Measurements from ENCODE around the gene TRIM50.

DNA sequence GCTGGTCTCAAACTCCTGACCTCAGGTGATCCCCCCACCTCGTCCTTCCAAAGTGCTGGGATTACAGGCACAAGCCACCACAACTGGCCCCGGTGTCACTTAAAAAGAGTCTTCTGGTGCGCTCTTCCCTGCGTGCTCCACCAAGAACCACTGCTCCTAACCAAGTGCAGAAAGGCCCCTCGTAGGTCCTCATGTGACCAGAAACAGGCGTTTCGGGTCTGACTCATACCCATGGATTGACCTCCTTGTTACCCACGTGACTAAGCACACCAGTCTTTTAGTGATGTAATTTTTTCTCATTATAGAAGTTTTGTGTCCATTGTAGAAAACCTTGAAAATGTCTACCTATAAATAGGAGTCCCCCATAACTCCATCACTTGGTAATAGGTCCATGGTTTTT is 14.0 kb upstream of the TRIM50 start:
- TF ChIP-seq, protein P1, sequence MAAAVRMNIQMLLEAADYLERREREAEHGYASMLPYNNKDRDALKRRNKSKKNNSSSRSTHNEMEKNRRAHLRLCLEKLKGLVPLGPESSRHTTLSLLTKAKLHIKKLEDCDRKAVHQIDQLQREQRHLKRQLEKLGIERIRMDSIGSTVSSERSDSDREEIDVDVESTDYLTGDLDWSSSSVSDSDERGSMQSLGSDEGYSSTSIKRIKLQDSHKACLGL (CRISPR knock-in tag; IDR thresholded peaks at IDR 0.05) = no peak
- no peak for TF ChIP-seq ZNF883 (CRISPR knock-in tag; IDR thresholded peaks at IDR 0.05; ENCODE audit: not compliant biosample characterization)
- no peak for TF ChIP-seq ZFP36L2 (CRISPR knock-in tag; IDR thresholded peaks at IDR 0.05)
- TF ChIP-seq, protein P2, sequence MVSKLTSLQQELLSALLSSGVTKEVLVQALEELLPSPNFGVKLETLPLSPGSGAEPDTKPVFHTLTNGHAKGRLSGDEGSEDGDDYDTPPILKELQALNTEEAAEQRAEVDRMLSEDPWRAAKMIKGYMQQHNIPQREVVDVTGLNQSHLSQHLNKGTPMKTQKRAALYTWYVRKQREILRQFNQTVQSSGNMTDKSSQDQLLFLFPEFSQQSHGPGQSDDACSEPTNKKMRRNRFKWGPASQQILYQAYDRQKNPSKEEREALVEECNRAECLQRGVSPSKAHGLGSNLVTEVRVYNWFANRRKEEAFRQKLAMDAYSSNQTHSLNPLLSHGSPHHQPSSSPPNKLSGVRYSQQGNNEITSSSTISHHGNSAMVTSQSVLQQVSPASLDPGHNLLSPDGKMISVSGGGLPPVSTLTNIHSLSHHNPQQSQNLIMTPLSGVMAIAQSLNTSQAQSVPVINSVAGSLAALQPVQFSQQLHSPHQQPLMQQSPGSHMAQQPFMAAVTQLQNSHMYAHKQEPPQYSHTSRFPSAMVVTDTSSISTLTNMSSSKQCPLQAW (CRISPR knock-in tag; IDR thresholded peaks at IDR 0.05) = no peak
